K562 (cell line): ENCODE measurements around the gene SAV1. TPM values are rescaled to one million over a fixed set of nuclear protein-coding genes. Genes with fewer than 3 reads are reported as not detected.

ENCODE experiments used
- ATAC-seq: fragments of 200-7000 bp; cut with Tn5 transposase; 3 replicates; pipeline ENCODE4 v1.9.1; 2020; ENCODE audit warnings: moderate library complexity
- BruUV-seq: library from RNA; stranded (reverse); fragments of 400-500 nt; replicated peaks from 2 replicates; lab custom pipeline; 2021; lab: Mats Ljungman, UMichigan
- CTCF ChIA-PET: fragments of 300-600 bp; formaldehyde crosslinking; extraction: SDS; loops from one replicate; lab custom pipeline; 2021; ENCODE audit warnings: low intra/inter-chr PET ratio; lab: Yijun Ruan, JAX
- POLR2A ChIA-PET: fragments of 300-600, 350-650 bp; sonication (Branson Sonifier 250); formaldehyde crosslinking; extraction: SDS; loops from one replicate; lab custom pipeline; 2021; ENCODE audit warnings: antibody characterized with exemption, inconsistent platforms; lab: Yijun Ruan, JAX
- DNase-seq, 4 experiments: peaks; one replicate each; pipeline versions ENCODE4 v3.0.0 to v3.0.0-alpha.2; 2011 to 2018; ENCODE audit warnings: low spot score in 3 of 4, mixed read lengths in 3 of 4; ENCODE audit errors: extremely low read depth in 1 of 4
- FAIRE-seq: peaks from 2 replicates; lab custom pipeline; 2011; peaks lifted over from hg19 to GRCh38; lab: Jason Lieb, UNC
- H2AFZ ChIP-seq: 2 replicates; pipeline ENCODE4 v1.6.0; 2011; ENCODE audit warnings: low read depth, low read length, control low read depth, inconsistent platforms
- H3K27ac ChIP-seq: fragments of 200-600 bp; 3 replicates; pipeline ENCODE4 v1.8.0; 2011; ENCODE audit warnings: low read depth, mild to moderate bottlenecking, control low read depth, inconsistent platforms, low read length, moderate library complexity, mixed read lengths; ENCODE audit errors: extremely low read depth
- H3K27me3 ChIP-seq, 2 experiments: fragments of 300-600 bp in 1 of 2; 2 replicates in 1 of 2; 3 replicates in 1 of 2; pipeline versions ENCODE4 v1.6.0 to v1.8.0; 2011; ENCODE audit warnings: inconsistent platforms in 2 of 2, low read length in 2 of 2, mild to moderate bottlenecking in 1 of 2, mixed read lengths in 1 of 2, moderate library complexity in 1 of 2; ENCODE audit not compliant: control insufficient read depth in 2 of 2, insufficient read depth in 2 of 2
- H3K36me3 ChIP-seq: fragments of 300-600 bp; 3 replicates; pipeline ENCODE4 v1.8.0; 2011; ENCODE audit warnings: mild to moderate bottlenecking, low read length, inconsistent platforms; ENCODE audit not compliant: control insufficient read depth, insufficient read depth
- H3K4me1 ChIP-seq, 2 experiments: fragments of 200-600 bp in 1 of 2; replicated peaks in 1 of 2; 2 replicates in 1 of 2; 3 replicates in 1 of 2; pipeline versions ENCODE4 v1.5.1 to v1.8.0; 2011; ENCODE audit warnings: inconsistent platforms in 2 of 2, low read length in 2 of 2, mild to moderate bottlenecking in 1 of 2, mixed read lengths in 1 of 2, moderate library complexity in 1 of 2; ENCODE audit not compliant: control insufficient read depth in 2 of 2, insufficient read depth in 2 of 2
- H3K4me2 ChIP-seq: 2 replicates; pipeline ENCODE4 v1.6.1; 2011; ENCODE audit warnings: low read length, control low read depth, inconsistent platforms, mixed read lengths; ENCODE audit not compliant: insufficient read depth
- H3K4me3 ChIP-seq: fragments of 200-600 bp; sonication (generic), shearing (Covaris generic); 2 replicates; pipeline ENCODE4 v1.5.1; 2016; ENCODE audit warnings: control low read depth, inconsistent platforms
- H3K79me2 ChIP-seq: fragments of 200-600 bp; 3 replicates; pipeline ENCODE4 v1.8.0; 2011; ENCODE audit warnings: low read length, inconsistent platforms; ENCODE audit not compliant: control insufficient read depth, insufficient read depth
- H3K9ac ChIP-seq, 2 experiments: 2 replicates each; pipeline versions ENCODE4 v1.6.0 to v1.6.1; 2011; ENCODE audit warnings: low read depth in 2 of 2, low read length in 2 of 2, control low read depth in 1 of 2, inconsistent platforms in 1 of 2, mild to moderate bottlenecking in 1 of 2, mixed read lengths in 1 of 2; ENCODE audit not compliant: insufficient read depth in 1 of 2
- H3K9me1 ChIP-seq: one replicate; pipeline ENCODE4 v1.6.0; 2011; ENCODE audit warnings: inconsistent platforms, mild to moderate bottlenecking, low read length, moderate library complexity; ENCODE audit not compliant: control insufficient read depth, insufficient read depth
- H3K9me3 ChIP-seq: replicated peaks from 2 replicates; pipeline ENCODE4 v1.5.1; 2011; ENCODE audit warnings: low read depth, low read length, inconsistent platforms; ENCODE audit not compliant: control insufficient read depth, insufficient read depth
- H4K20me1 ChIP-seq: replicated peaks from 2 replicates; pipeline ENCODE4 v1.6.1; 2011; ENCODE audit warnings: low read length, inconsistent platforms, mixed read lengths; ENCODE audit not compliant: control insufficient read depth, insufficient read depth
- BCLAF1 ChIP-seq, 2 experiments: fragments of 450-650 bp in 1 of 2; IDR thresholded peaks; 2 replicates each; pipeline ENCODE4 v1.6.1; 2011 to 2017; ENCODE audit warnings: low read depth in 2 of 2, antibody characterized with exemption in 1 of 2, borderline replicate concordance in 1 of 2, low read length in 1 of 2, mild to moderate bottlenecking in 1 of 2, mixed read lengths in 1 of 2; ENCODE audit not compliant: control insufficient read depth in 1 of 2
- BRD4 ChIP-seq: fragments of 200-600 bp; sonication (generic); IDR thresholded peaks from 2 replicates; pipeline ENCODE4 v1.6.1; 2017; ENCODE audit warnings: inconsistent platforms
- E2F6 ChIP-seq, 2 experiments: IDR thresholded peaks; 2 replicates each; pipeline ENCODE4 v1.6.1; 2011; ENCODE audit warnings: borderline replicate concordance in 1 of 2, control low read depth in 1 of 2, low read depth in 1 of 2, low read length in 1 of 2, mild to moderate bottlenecking in 1 of 2, mixed read lengths in 1 of 2, moderate library complexity in 1 of 2; ENCODE audit not compliant: insufficient read depth in 1 of 2, insufficient read length in 1 of 2, poor library complexity in 1 of 2, severe bottlenecking in 1 of 2; ENCODE audit errors: extremely low read depth in 1 of 2
- HNRNPH1 ChIP-seq: fragments of 200-400 bp; formaldehyde crosslinking; optimal IDR thresholded peaks from 2 replicates; pipeline ENCODE3; 2017; ENCODE audit warnings: low read depth, mild to moderate bottlenecking, low read length, moderate library complexity
- ILF3 ChIP-seq: fragments of 450-650 bp; IDR thresholded peaks from 2 replicates; pipeline ENCODE4 v1.6.1; 2018; ENCODE audit warnings: antibody characterized with exemption, mild to moderate bottlenecking, moderate library complexity, borderline replicate concordance
- L3MBTL2 ChIP-seq: fragments of 450-650 bp; IDR thresholded peaks from 2 replicates; pipeline ENCODE4 v1.6.1; 2016; ENCODE audit warnings: mild to moderate bottlenecking, moderate library complexity
- LEF1 ChIP-seq: fragments of 450-650 bp; IDR thresholded peaks from 2 replicates; pipeline ENCODE4 v1.6.1; 2016; ENCODE audit warnings: mild to moderate bottlenecking
- PML ChIP-seq: IDR thresholded peaks from 2 replicates; pipeline ENCODE4 v1.6.1; 2012; ENCODE audit warnings: low read length, inconsistent platforms
- ZNF165 ChIP-seq: fragments of 250-450 bp; sonication (Bioruptor Pico); IDR thresholded peaks from 2 replicates; pipeline ENCODE4 v1.4.0; 2020; ENCODE audit warnings: borderline replicate concordance
- ZNF24 ChIP-seq: fragments of 450-650 bp; IDR thresholded peaks from 2 replicates; pipeline ENCODE4 v1.6.1; 2016
- WGBS: fragments of 100-300 bp; shearing (Covaris generic); methylation state at CpG from one replicate; pipeline ENCODE4 v1.1.6; 2016; ENCODE audit warnings: low coverage, mixed read lengths; ENCODE audit not compliant: insufficient coverage; ENCODE audit errors: missing lambda C conversion rate; 5-methylcytosine and 5-hydroxymethylcytosine counted together
- in situ Hi-C: fragments of 300-500 bp; cut with MboI; formaldehyde crosslinking; loops from 4 replicates; pipeline ENCODE4 v1.15.0; 2018; ENCODE audit warnings: inconsistent platforms, mixed read lengths
- intact Hi-C: fragments of 100-400 bp; cut with micrococcal nuclease; formaldehyde crosslinking; loops from 2 replicates; pipeline ENCODE4 v1.14.2; 2022
- polyA plus RNA-seq, 8 experiments: library from polyadenylated mRNA; depleted of rRNA in 4 of 8; stranded (reverse) in 5 of 8; unstranded in 3 of 8; fragments of >200 nt; fragmentation: Nextera tagmentation in 2 of 8; fragmentation: Illumina TruSeq in 1 of 8; extraction: Ambion mirVana in 2 of 8; extraction: Trizol in 1 of 8; gene quantifications; 2 replicates each; pipeline versions ENCODE4 v1.2.1 to v1.2.3, GENCODE V29; 2011 to 2014; ENCODE audit warnings: inconsistent platforms in 1 of 8, missing spikeins in 1 of 8
- total RNA-seq, 7 experiments: library from RNA; depleted of rRNA in 6 of 7; stranded (reverse); fragments of >200 nt in 6 of 7; fragmentation: Illumina TruSeq in 2 of 7; extraction: Trizol in 2 of 7; gene quantifications; 2 replicates each; pipeline versions ENCODE4 v1.2.1 to v1.2.3, GENCODE V29; 2011 to 2021; ENCODE audit warnings: low replicate concordance in 1 of 7

Gene SAV1
- total and polyA plus RNA-seq, 9 of the 15 experiments (the other 6 are each of a cell fraction or from before 2014, with no cell fraction given), result 6.5 to 18.1 (median 16.1) TPM

- no peak for TF ChIP-seq LEF1
These were observed 43.7 kb downstream of the SAV1 start (continued) for GRCh38 chr14:50624447-50624846.

GRCh38 chr14:50622978-50623377 lies 45.1 kb downstream of the SAV1 start:
- no peak for FAIRE-seq

More at GRCh38 chr14:50622978-50623377, 45.1 kb downstream of the SAV1 start:
- Histone ChIP-seq H3K4me1 (no peaks in the 10 kb centered on the region), H2AFZ (no peak overlapping the region), H3K79me2 (no peaks in the 10 kb centered on the region), H3K9me1 (no peaks in the 10 kb centered on the region), H3K9me3 (no peaks in the 10 kb centered on the region), H3K9ac (no peak overlapping the region), H4K20me1 (no peaks in the 10 kb centered on the region), H3K27ac (no peak overlapping the region), H3K36me3 (no peaks in the 10 kb centered on the region), H3K4me2 (no peak overlapping the region), H3K27me3 (no peaks in the 10 kb centered on the region), H3K4me3 (no peak overlapping the region)
- intact Hi-C loops, result no loop called here
- ATAC-seq (no peak), DNase-seq (no peak)
- BruUV-seq, result no TSS peak
- ChIA-PET CTCF (no interaction called here), POLR2A (no interaction called here)
- in situ Hi-C loops, result no loop called here
- 50% methylated on average over 1 of the region's 1 CpG for WGBS
- TF ChIP-seq ZNF24 (no peak), L3MBTL2 (no peak), ZNF165 (no peak), BRD4 (no peak), E2F6 (IDR thresholded peaks at IDR 0.05; ENCODE audit: borderline replicate concordance in 1 of 2, extremely low read depth in 1 of 2, insufficient read depth in 1 of 2, insufficient read length in 1 of 2, low read depth in 1 of 2, low read length in 1 of 2, poor library complexity in 1 of 2, severe bottlenecking in 1 of 2) (no peak), BCLAF1 (IDR thresholded peaks at IDR 0.05; ENCODE audit: borderline replicate concordance in 1 of 2, control insufficient read depth in 1 of 2, low read depth in 2 of 2, low read length in 1 of 2) (no peak), ILF3 (no peak), PML (no peak), HNRNPH1 (no peak)
